Effector CD4-positive, alpha-beta T cell (primary cell): ENCODE results near the gene CTU1.

Experiments
- DNase-seq: peaks from one replicate; pipeline ENCODE4 v3.0.0-alpha.2; 2020

Gene CTU1

DNA sequence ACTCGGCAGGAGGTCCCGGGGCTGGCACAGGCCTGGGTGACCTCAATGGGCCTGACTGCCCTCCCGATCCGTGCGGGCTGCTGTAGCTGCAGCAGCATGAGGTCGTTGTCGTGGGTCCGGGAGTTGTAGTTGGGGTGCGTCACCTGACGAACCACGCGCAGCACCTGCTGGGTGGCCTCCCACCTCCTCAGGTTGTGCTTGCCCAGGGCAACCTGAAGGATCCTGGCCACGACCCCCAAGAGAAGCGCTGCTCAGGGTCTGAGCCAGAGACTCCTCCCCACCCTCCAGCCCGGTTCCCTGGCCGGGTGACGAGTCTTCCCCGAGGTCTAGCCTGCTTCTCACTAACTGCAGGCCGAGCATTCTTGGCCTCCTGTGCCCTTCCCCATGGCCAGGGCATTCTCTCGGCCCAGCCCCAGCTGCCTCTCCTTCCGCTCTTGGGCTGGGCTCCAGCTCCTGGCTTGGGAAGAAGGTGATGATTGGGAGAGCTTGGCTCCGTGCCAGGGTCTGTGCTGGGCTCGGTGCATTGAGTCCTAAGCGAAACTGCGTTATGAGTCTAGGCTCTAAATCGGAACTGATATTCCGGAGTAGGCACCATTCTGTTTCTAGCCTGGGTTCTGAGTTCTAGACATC, 28.6 kb downstream of the CTU1 start:
- no peak for DNase-seq

DNA sequence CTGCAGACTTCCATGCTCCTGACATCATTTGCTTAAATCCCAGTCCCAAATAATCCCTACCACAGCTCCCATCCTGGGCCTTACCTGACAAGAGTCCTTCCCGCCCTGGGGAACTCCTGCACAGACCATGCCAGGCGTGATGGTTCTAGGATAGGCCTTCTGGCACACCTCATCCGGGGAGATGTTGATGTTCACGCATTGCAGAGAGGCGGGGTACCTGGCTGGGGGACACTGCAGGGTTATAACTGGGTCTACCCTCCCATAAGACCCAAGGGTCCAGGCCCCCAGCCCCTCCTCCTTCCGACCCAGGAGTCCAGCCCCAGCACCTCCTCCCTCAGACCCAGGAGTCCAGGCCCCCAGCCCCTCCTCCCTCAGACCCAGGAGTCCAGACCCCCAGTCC, 29.5 kb downstream of the CTU1 start:
- DNase-seq = no peak

DNA sequence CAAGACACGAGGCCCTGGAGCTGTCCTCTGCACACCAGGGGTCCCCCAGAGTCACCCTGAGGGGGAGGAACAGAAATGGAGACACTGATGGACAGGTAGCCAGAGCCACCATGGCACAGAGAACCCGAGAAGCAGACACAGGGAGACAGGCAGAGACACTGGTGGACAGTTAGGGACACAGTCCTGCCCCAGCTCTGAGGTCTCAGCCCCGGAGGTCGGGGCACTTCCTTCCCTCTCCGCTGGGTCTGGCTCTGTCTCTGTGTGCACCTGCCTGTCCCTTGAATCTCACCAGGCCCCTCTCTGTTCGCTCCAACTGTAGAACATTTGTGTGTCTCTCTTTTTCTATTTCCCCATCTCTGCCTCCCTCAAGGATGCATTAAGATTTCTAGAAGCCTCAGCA, 30.1 kb downstream of the CTU1 start:
- DNase-seq = no peak

DNA sequence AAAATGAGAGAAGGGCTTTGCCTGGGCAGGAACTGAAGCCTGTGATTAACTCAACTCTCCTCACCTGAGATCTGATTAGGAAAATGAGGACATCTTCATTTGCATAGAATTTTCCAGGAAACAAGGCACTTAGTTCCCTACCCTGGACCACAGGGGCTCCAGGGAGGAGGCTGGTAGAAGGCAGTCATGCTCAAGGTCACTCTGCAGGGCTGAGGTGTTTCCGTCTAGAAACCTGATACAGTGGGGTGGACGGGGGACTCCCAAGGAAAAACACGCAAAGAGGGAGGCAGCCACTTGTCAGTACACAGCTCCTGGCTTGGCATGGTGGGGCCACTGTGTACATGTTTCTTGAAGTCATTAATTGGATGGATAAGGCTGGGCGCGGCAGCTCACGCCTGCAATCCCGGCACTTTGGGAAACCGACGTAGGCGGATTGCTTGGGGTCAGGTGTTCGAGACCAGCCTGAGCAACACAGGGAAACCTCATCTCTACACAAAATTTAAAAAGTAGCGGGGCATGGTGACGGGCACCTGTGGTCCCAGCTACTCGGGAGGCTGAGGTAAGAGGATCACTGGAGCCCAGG, 31.5 kb downstream of the CTU1 start:
- no peak for DNase-seq

DNA sequence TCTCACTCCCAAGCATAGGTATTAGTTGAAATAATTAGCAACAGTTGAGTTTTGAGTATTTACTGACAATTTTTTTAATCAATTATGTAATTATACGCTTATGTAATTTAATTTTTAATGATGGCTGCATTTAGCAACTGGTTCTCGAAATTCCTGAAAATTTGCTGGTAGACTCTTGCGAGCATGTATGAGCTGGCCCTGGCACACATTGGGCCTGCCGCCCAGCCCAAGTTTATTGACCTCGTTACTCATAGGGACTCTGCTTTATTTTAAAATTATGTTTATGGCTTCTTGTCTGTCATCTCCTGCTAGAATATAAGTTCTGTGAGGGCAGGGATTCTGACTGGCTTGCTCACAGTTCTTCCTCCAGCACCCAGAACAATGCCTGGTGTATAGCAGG, 32.2 kb downstream of the CTU1 start:
- no peak for DNase-seq

DNA sequence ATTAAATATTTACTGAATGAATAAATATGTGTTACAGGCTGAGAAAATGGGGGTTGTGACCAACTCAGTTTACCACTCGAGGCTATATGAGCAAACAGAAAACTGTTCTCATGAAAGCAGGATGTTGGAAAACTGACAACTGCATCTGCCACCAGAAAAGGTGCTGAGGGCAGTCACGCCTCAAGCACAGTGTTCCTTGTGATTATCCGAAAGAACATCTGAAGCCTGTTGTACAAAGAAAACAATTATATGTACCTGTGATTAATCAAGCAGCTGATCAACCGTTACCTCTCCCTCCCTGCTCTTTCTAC, 37.2 kb downstream of the CTU1 start:
- no peak for DNase-seq

DNA sequence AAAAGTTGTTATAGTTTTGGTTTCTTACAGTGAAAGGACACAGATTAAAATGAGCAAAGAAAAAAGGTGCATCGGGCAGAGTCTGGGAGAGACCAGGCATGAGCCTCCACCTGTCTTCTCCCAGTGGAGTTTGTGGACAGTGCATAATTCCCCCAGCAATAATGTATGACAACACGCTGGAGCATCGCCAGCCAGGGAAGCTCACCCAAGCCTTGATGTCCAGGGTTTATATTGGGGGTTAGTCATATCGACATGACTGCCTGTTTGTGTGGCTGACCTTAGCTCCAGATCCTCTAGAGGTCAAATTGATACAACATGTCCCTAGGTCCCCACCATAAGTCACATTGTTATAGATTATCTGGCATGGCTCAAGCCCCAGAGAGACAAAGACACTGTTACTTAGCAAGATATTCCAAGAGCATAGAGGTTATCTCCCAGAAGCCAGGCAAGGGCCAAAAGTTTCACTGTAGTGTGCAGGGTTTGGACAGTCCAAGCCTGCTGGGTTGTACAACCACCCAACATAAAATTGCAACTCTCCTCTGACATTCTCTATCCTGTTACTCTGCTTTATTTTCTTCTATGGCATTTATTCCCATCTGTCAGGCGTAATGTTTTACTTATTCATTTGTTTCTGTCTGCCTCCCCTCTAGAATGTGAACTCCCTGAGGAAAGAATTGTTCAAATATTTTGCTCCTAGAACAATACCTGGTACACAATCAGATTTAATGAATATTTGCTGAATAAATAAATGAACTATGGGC, 37.7 kb downstream of the CTU1 start:
- no peak for DNase-seq

DNA sequence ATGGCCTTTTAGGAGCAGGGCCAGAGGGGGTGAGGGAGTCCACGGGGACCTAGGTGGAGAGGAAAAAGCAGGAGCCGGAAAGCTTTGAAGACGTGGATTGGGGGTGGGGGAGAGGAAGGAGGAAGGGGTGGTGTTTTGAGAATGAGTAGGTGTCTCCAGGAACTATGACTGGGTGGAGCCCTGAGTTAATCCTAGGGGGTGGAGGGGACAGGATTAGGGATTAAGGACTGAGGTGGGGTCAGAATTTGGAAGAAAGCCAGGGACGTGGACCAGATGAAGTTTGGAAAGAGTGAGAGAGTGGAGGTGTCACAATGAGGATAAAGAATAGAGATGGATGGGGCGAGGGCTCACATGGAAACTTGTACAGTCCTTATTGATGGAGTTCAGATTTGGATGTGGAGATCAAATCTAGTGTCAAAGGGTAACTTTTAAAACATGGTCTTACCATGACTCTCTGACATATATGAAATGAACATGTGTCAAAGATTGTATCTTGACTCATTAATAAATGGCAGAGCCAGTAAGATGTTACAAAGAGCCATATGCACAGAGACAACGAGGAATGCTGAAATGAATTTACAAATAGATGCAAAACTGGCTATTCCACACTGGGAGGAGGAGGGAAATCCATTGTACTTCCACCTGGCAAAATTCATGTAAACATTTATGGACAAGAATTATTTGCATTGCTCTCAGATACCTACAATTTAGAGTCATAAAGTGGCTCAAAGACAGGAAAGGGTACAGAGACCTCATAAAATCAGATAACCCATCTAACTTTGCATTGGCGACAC, 41.6 kb downstream of the CTU1 start:
- no peak for DNase-seq

DNA sequence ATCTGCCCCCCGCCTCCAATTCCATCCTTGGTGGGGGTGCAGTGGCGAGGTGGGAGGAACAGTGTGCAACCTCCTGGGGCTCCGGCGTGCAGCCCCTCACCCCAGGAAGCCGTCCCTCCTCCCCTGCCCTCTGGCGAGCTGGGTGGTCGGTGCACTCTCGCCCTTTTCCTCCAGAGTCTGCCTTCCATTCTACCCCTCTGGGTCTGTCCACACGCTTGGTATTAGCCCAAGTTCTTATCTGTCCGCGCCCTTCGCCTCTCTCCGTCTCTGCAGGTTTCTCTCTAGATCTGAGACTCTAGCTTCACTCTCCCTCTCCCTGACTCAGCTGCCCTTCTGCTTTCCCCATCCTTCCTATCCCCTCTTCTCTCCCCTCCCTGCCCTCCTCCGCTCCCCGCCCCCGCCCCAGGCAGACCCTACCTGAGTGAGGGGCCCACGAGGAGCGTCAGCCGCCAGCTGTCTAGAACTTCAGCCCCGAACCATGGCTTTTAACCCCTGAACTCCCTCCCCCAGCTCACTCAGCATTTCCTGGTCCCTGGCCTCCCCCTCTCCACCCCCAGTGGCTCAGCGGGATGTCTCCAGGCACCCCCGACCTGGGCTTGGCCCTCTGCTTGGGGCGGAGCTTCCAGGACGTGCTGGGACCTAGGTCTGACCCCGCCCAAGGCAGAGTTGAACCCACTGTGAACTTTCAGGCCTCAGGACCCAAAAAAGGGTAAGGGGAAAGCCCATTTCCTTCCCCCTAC, 42.8 kb downstream of the CTU1 start:
- DNase-seq = no peak

DNA sequence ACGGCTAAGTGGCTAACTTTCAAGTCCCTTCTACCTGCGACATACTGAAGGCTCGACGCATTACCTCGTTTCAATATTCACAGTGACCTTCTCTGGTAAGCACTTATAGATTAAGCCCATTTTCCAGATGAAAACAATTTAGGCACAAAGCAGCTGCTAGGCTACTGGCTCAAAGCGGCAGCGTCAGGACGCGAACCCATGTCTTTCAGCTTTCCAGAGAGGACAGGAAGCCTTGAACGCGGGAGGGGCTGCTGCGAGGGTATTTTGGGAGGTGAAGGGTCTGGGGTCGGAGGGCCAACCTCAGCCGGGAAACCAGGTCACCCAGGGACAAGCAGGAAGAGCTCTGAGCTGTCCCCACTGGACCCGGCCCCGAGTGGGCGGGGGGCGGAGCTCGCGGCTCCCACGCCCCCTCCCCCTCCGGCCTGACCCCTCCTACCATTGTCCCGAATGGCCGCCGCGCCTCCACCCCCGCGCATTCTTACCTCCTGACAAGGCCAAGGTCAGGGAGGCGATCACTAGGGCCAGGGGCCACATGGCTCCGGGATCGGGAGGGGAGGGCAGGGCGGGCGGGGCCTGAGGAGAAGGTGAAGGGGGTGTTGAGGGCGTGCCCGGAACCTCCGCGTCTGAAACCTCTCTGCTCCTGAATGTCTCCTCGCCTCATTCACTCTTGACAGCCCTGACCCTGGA, 43.5 kb downstream of the CTU1 start, which contains the start of gene KLK13:
Gene KLK13 (minus strand): TSS at position 559 of the 687 bp plus-strand sequence. CDS start 25 bp downstream, at position 534.
- no peak for DNase-seq

DNA sequence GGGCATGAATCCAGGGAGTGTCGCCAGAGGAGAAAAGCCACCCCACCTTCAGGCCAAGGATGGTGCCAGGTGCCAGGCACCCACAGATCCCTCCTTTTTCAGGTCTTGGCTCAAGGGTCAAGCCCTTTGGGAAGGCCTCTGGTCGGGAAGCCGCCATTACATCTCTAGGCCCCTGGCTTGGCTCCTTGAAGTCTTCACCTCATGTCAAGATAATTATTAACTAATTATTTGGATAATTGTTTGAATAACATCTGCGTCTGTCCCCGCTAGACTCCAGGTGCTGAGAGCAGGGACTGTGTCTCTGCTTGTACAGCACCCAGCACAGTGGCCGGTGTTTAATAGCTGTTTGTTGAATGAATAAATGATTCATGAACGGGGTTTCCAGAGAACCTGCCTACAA, 44.5 kb downstream of the CTU1 start:
- DNase-seq = no peak

DNA sequence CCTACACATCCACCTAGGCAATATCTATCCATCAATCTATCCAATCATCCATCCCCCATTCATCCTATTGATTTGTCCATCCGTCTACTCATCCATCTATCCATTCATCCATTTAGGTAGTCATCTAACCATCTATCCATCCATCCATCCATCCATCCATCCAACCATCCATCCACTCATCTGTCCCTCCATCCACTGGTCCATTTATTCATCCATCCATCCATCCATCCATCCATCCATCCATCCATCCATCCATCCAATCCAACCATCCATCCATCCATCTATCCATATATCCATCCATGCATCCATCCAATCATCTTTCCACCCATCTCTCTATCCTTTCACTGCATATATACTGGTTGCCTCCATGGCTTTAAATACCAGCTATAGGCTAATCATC, 47.2 kb downstream of the CTU1 start:
- DNase-seq = no peak

DNA sequence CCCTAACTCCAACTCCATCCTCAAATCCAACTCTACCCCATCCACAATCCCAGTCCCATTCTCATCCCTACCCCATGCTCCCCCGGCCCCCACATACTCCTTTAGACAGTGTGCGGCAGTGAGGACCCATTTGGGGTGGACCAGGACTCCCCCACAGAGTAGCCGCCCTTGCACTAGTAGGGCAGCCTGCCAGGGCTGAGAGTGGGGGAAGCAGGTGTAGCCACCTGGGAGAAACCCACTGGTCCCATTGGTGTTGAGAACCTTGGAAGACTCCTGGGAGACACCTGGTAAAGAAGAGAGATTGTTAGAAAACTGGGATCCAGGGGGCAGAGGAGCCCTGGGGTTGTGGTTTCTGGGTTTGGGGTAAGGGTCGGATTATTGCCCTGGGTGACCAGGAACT, 47.9 kb downstream of the CTU1 start:
- no peak for DNase-seq

DNA sequence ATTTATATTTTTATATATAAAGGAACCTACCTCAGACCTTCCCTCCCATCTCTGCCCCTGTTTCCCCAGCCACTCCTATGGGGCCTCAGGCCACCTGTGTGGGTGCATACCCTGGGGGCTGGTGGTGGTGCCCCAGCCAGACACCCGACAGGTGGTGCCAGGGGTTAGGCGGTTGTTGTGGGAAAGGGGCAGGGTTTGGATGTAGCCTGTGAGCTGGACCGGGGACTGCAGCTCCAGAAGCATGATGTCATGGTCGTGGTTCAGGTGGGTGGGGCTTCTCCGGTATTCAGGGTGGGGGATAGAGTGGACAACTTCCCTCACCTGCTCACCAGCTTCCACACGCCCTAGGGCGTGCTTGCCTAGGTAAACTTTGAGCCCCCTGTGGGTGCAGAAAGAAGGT, 48.5 kb downstream of the CTU1 start:
- DNase-seq = no peak

DNA sequence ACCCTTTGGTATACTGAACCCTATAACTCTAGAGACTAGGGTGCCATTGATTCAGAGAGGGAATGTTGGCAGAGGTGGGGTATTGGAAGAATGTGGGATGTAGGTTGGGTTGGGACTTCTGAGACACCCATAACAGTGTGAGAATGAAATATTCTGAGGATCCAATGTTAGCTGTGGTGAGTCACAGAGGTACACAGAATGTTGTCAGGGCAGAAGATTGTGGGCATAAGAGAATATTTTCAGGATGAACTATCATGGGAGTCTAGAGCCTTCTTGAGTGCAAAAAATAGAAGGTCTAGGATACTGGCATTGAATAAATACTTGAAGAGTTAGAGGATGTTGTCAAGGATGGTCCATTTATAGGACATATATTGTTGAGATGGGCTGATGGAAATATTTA, 52.3 kb downstream of the CTU1 start:
- no peak for DNase-seq
